ENCODE measurements around the gene LHFPL6.

The LHFPL6 gene

DNA sequence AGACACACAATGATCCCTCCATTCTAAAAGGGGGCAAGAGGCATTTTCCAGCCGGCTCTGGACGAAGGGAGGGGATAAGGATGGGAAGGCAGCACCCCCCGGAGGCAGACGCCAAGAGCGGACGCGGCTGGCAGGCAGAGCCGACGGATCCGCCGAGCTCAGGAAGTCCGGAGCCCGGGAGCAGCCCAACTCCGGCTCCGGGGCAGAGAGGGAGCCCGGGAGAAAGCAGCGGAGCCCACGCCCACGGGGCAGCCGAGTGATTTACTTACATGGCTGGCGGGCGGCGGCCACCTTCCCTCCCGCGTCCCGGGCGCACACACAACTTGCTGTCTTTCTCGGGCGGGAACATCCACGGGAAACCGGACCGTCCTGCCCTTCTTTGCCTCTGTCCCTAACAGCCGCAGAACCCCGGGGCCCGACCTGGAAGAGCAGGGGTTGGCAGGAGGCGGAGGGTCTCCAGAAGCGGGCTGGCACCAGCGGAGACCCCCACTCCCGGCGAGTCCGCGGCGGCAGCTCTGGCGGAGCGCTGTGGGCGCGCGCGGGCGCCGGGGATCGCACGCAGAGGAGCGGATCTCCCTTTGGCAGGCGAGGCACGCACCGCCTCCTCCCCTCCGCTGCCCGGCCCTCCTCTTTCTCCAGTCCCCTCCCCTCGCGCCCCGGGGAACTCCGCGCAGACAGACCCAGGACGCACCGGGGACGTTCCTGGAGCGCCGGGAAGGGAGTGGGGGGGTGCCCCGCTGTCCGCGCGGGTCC, at the start of gene LHFPL6:
Gene LHFPL6, minus strand, starts transcription at position 580 of the 753 bp plus-strand sequence.
- DNase-seq (ENCODE audit: low read depth in 3 of 3) = peak; percentile 21 to 49 (median 31)

DNA sequence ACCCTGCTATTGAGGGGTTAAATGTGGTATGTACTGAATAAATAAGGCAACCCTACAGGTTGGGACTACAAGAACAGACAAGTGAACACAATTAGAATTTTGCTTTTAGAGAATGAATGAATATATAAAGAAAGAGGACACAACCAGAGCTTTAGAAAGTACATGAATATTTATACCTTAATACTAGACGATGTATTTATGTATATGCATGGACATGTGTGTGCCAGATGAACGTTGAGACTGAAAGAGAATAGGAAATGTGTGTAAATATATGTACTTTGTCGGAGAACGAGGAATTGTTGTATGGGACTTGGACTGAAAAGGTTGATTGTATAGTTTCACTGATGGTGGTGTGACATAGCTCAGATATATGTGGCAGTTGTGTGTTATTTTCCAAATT, 43.1 kb upstream of the LHFPL6 start:
- no peak for DNase-seq (ENCODE audit: low read depth in 3 of 3)

DNA sequence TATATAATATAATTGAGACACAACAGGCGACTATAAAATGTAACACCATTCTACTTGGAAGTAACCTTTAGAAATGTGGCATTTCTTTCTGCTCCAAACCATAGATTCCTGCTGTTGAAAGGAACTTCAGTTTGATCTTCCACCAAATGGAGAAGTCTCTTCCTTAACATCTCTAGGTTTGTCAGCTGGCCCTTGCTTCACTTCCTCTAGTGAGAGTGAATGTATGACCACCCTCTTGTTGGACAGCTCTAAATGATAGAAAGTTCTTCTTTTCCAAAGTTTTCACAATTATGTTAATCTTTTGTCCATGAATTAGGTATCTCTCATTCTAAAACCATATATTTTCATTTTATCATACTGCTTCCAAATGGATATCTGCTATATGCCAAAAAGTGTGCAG, 38.7 kb upstream of the LHFPL6 start:
- DNase-seq (ENCODE audit: low read depth in 3 of 3) = no peak

DNA sequence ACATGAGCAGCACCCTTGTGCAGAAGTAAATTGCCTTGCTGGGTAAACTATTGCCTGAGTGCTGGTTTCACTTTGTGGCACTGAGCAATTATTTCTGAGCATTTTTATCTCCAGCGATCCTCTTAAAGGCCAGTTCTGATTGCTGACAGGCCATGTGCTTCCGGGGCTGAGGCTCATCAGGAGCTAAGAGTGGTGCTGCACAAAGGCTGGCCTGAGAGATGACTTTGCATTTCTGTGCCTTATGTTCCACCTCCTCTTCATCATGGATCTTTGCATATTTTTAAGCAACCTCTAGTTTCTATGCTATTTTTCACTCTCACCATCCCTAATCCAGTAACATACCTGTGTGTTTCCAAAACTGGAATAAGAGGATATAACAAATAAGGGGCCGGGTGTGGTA, 34.9 kb upstream of the LHFPL6 start:
- DNase-seq (ENCODE audit: low read depth in 3 of 3) = no peak

DNA sequence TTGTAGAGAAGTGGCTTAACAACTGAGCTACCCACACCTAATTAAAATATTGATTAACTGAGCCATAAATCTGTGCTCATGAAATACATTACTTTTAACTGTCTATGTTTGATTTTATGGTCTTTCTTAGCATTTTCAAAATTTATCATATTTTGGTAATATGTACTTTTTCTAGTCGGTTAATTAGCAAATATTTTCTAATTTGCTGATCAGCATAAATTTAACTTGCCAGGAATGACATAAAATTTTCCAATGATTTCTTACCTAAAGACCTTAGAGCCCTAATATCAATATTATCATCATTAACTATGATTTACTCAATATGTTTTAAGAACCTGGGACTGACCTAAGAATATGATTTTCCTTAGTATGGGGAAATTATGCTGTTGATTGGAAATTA, 32.6 kb upstream of the LHFPL6 start:
- no peak for DNase-seq (ENCODE audit: low read depth in 3 of 3)

DNA sequence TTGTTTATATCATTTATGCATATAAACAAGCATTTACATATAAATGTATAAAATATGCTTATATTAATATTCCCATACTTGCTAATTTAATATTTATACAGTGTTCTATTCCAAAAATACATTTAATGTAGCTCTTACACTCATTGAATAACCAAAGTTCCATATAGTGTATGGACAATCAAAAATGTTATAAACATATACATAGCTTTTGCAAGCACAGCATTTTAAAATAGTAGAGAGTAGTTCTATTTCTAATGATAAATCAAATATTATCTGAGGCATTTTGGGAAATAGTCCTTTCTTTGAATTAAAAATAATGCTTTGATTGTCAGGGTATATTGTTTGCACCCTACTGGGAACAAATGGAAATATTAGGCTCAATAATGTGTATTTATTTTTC, 30.0 kb upstream of the LHFPL6 start:
- no peak for DNase-seq (ENCODE audit: low read depth in 3 of 3)

DNA sequence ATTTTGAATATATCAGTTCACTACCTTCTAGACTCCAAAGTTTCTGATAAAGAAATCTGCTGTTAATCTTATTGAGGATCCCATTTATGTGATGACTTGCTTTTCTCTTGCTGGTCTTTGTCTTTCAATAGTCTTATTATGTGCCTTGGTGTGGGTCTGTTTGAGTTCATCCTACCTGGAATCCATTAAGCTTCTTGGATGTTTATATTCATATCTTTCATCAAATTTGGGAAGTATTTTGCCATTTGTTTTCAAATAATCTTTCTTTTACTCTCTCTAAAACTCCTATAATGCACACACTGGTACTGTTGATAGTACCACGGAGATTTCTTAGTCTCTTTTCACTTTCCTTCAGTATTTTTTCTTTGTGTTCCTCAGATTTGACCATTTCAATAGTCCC, 28.3 kb upstream of the LHFPL6 start:
- DNase-seq (ENCODE audit: low read depth in 3 of 3) = no peak

DNA sequence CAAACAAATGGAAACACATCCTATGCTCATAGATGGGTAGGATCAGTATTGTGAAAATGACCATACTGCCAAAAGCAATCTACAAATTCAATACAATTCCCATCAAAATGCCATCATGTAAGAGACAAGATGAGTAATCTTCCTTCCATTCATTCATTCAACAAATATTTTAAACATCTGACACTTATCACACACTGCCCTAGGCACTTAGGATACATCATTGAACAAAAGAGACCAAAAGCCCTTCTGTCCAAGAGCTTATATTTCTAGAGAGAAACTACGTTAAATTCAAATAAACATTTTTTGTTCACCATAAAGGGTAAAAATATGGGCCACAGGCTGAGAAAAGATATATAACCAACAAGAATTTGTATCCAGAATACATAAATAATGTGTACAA, 20.5 kb upstream of the LHFPL6 start:
- no peak for DNase-seq (ENCODE audit: low read depth in 3 of 3)

DNA sequence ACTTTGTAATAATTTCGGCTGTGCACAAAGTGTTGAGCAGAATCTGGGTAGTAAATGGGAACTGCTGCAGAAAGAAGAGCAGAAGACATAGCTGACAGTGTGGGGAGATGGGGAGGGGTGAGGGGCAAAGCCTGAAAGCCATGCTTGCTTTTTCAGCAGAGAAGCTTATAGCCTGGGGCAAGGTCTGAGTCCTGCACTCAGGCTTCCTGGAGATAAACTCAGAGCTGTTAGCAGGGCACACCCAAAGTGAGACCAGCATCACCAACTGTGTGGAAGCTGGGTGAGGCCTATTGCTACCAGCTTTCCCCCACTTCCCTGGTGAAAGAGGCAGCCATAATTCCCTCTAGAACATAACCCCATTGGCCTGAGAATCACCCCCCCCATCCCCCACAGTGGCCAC, 15.6 kb upstream of the LHFPL6 start:
- no peak for DNase-seq (ENCODE audit: low read depth in 3 of 3)

DNA sequence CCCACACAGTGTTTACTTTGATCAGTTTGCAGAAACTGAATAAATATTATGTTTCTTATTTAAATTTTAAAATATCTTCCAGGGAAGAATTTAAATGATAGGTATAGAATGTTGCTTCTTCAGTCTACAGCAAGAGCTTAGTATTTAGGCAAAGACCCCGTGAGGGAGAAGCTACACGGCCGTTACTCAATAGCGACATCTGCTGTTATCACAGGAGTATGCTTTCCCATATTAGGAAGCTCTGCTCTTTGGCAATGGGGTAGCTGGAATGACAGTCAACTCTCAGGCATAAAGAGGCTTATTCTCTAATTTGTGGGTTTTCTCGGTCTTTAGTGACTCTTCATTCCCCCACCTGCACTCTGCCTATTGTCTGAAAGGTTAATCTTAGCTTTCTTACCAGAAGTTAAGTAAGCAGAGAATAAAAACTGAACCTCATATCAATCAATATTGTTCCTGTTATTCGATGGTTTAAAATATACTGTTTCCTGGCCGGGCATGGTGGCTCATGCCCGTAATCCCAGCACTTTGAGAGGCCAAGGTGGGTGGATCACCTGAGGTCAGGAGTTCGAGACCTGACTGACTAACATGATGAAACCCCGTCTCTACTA, 13.2 kb upstream of the LHFPL6 start:
- no peak for DNase-seq (ENCODE audit: low read depth in 3 of 3)

DNA sequence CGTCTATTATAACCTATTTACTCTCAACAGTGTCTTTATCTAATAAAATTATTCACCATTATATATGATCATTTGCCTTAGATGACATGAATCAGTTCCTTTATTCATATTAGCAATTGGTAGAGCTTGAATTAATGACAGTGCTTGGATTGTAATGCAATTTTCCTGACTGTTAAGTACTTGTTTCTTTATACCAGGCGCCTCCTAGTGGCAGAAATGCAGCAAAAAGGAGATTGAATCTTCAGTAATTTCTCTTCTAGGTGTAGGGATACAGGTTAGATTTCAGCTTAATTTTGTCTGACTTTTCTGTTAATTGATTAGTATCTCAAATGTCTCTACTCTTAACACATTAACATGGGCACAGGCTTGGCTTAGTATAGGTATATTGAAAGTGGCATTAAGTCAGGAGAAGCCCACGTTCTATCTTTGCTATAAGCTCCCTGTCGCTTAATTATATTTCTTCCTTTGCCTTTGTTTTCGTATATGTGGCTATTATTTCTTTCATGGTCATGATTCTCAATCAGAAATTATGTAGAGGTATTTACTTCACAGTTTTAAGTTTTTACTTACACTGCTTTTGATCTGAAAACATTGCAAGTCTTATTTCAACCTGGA, 9.1 kb upstream of the LHFPL6 start:
- DNase-seq (ENCODE audit: low read depth in 3 of 3) = peak; percentile 5 to 40 (median 10)

DNA sequence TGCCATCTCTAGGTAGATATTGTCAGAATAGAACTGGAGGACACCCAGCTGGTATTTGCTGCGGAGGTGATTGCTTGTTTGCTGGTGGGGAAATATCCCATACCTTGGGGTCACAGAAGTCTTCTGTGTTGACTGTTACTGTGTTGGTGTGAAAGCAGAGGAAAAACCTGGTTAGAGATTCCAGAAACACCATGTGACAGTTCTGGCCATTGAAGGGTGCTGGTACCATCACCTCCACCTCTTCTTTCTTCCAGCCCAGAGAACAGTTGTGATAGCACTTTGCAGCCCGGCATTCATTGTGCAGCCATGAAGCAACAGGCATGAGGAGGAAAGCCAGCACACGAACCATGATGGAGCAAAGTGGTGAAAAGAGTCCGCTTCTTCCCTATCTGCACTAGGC, 4.9 kb upstream of the LHFPL6 start:
- DNase-seq (ENCODE audit: low read depth in 3 of 3) = no peak

DNA sequence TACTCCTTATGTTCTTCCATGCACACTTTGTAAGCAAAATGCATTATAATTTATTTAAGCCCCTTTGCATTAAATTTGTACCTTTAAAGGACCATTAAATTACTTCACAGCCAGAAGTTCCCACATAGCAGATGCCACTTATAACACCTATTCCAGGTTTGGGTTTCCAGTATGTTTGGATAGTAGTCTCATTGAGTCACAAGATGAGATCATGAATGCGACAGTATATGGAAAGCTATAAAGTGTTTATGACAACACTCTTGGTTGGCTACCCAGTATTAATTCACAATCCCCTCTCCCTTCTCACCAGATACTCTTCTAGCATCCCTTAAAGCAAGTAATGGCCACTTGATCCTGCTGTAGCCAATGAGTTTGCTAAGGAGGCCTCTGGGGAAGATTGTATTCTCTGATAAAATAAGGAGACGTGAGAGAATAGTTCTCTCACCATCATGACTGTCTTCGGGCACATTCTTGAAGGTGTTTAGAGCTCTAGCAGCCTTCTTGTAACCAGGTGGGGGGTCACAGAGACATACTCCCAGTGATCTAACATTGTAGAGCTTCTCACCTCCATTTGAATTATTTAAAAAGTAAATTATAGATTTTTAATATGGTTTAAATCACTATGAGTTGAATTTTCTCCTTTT, 2.8 kb upstream of the LHFPL6 start:
- DNase-seq (ENCODE audit: low read depth in 3 of 3) = no peak

DNA sequence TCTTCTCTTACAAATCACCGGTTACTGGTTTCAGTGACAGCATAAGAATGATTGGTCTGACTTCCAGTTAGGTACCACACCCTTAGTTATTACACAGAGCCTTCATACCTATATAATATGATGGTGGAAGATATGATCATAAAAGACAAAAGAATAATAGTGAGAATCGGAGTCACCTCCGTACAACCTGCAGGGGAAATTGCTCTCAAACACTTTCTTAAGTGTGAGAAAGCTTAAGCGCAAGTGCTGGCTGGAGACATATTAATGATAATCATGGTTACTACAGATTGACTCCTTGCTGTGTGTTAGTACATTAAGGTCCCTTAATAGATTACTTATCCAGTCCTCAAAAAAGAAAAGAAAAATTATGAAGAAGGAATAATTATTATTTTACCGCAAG, 1.8 kb upstream of the LHFPL6 start:
- DNase-seq (ENCODE audit: low read depth in 3 of 3) = no peak

DNA sequence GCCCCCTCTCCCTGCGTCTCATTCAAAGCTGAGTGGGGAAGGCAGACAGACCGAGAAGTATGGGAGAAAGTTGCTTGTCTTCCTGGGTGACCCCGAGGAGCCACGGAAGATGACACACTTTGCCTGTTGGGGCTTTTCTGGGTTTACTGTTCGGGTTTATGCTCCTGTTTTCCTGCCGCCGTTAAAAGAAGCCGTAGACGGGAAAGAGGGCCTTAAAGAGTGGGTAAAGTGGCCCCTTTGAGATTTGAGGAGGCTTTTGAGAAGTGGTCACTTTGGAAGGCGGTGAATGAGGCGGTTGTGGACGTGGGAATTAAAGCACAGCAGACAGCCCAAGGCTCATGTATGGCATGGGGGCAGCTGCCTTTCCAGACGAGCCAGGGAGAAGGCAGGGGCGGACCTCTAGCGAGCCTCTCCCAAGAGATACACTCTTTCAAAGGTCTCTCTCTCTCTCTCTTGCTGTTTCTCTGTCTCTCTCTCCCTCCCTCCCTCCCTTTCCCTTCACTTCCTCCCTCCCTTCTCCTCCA, 493 bp upstream of the LHFPL6 start:
- no peak for DNase-seq (ENCODE audit: low read depth in 3 of 3)

DNA sequence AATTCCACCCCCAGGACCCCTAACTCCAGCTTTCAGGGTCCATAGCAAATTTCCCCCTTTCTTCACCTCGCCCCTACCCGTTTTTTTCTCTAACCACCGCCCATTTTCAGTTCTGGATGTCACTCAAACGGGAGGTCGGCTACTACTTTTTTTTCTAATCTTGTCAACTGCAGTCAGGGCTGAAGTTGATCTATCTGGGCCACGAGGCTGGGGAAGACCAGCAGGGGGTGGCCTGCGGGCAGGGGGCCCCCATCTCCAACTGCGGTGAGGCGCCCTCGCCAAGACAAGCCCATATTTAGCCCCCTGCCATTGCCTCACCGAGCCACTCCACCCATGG, 748 bp downstream of the LHFPL6 start:
- no peak for DNase-seq (ENCODE audit: low read depth in 3 of 3)

DNA sequence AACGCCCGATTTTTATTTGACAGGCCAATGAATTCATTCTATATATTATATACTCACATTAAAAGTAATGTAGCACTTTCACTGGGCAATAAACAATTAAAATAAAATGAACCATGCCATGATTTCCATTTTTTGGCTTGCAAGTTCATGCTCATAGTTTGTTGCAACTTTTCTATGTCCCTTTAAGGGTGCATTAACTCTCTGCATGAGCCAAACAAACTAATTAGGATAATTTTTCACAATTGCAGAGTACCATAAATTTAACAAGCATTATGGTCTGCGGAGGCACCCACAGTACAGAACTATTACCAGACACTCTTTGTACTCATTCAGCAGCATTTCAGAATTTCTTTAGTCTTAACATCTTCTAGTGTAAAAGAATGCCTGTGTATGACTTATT, 1.4 kb downstream of the LHFPL6 start:
- no peak for DNase-seq (ENCODE audit: low read depth in 3 of 3)

DNA sequence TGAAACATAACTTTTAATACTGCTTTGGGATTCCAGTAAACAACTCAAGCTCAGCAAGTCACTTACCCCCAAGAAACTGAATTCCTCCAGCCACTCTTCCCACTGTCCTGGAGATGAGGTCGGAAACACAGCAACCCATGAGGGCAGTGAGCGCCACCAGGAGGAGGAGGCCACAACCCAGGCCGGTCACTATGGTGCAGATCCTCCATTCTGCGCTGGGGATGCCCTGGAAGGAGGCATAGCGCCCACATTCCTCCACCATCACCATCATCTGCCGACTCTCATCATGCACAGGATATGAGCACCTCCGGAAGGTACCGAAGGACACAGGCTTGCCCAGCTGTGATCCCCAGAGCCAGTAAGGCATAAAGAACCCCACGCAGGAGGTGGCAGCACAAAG, 2.2 kb downstream of the LHFPL6 start:
- no peak for DNase-seq (ENCODE audit: low read depth in 3 of 3)

DNA sequence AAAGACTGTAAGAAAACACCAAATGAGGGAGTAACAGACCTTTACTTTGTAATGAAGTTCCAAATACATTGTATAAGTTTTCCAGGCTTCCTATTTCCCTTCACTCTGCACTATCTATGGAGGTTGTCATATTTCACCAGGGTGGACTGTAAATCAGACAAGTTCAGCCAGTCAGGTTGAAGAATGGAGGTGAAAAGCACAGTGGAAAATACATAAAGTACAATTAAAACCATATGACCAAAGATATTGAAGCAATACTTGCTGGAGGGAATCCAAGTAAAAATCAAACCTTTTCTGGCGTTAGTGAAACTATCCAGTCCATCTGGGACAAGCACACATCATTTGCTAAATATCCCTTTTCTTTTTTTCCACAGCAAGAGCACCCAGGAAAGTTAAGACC, 3.2 kb downstream of the LHFPL6 start:
- no peak for DNase-seq (ENCODE audit: low read depth in 3 of 3)

DNA sequence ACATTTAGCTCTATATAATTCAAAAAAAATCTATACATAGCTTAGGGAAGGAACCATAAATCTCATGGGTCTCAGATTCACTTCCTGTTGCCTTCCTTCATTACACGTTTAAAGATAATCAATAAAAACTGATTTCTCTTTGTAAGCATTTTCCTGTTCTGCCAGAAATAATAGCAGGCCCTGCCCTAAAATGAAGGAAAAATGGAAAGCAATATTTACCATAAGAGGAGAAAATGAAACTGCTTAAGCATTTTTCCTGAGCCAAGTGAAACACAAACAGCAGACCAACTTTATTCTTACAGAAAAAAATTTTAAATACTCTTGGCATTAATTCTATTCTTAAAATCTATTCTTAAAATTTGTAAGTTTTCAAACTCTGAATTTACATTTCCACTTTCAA, 4.0 kb downstream of the LHFPL6 start:
- DNase-seq (ENCODE audit: low read depth in 3 of 3) = no peak

DNA sequence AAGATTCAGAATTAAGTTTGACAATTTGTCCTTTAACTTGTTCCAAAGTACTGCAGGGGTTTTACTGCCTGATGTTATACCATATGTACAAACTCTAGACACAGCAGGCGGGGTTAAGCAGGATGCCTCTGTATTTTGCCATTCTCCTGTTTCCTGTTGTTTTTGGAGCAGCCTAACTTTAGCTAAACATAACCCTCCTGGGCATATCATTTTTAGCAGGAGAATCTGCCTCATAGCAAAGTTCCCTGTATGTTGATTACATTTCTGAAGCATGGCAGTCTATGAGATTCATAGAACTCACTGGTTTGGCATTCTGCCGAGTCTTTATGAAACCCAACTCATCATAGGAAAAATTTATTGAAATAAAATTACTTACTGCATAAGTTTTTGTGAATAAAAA, 5.2 kb downstream of the LHFPL6 start:
- DNase-seq (ENCODE audit: low read depth in 3 of 3) = no peak

DNA sequence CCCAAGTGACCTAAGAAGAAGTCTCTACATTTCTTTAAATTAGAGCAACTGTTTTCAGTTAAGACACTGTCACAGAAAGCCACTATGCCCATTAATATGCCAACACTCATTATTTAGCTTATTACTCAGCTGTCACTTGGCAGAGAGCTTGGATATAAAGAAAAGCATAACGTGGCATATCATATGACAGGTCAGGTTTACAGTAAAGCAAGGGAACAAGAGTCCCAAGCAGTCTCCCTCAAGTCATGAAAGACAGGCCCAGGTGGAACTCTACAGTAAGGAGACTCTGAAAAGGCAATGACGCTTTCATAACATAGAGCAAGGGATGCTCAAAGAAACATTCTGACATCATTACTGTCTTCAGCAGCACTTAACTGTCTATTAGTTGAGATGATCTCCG, 6.3 kb downstream of the LHFPL6 start:
- DNase-seq (ENCODE audit: low read depth in 3 of 3) = no peak

DNA sequence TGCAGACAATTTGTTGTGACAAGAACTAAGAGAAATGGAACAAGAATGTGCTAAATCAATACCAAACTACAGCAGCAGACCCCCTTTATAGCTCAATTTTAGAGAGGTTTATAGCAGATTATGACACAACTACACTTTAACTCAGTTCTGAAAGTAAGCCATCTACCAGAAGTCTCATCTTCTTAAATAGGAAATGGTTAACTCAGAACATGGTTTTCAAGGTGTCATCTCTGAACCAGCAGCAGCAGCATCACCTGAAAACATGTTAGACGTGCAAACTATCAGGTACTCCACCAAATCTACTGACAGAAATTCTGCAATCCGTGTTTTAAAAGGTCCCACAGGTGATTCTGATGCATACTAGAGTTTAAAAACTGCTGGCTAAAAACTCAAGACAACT, 6.8 kb downstream of the LHFPL6 start:
- DNase-seq (ENCODE audit: low read depth in 3 of 3) = no peak
